Tibial nerve (tissue), 4 donors: ENCODE measurements around the gene LRRC42. TPM values are rescaled to one million over a fixed set of nuclear protein-coding genes. Genes with fewer than 3 reads are reported as not detected.

ENCODE experiments used
- DNase-seq, 2 donors: peaks; one replicate each; pipeline ENCODE4 v3.0.0-alpha.2; 2019; ENCODE audit warnings: low spot score in 2 of 2
- H3K27ac ChIP-seq, 4 donors: fragments of 200-600 bp; sonication (generic) in 3 of 4; one replicate each; pipeline ENCODE4 v1.5.1; 2017 to 2019; ENCODE audit warnings: mild to moderate bottlenecking in 1 of 4
- H3K27me3 ChIP-seq, 2 donors: fragments of 200-600 bp; sonication (generic) in 1 of 2; one replicate each; pipeline versions ENCODE4 v1.5.1 to v1.6.0; 2017 to 2019
- H3K36me3 ChIP-seq, 3 donors: fragments of 200-600 bp; sonication (generic); one replicate each; pipeline ENCODE4 v1.5.1; 2018 to 2019
- H3K4me1 ChIP-seq, 4 donors: fragments of 200-600 bp; sonication (generic) in 3 of 4; one replicate each; pipeline ENCODE4 v1.5.1; 2017 to 2019
- H3K4me3 ChIP-seq, 4 donors: fragments of 200-600 bp; sonication (generic) in 3 of 4; one replicate each; pipeline ENCODE4 v1.5.1; 2017 to 2019; ENCODE audit warnings: mild to moderate bottlenecking in 1 of 4, moderate library complexity in 1 of 4
- H3K9me3 ChIP-seq, 4 donors: fragments of 200-600 bp; sonication (generic) in 3 of 4; one replicate each; pipeline ENCODE4 v1.5.1; 2017 to 2019
- EP300 ChIP-seq, 2 donors: sonication (generic); formaldehyde crosslinking; IDR thresholded peaks; one replicate each; pipeline ENCODE4 v1.6.1; 2017; ENCODE audit warnings: antibody characterized with exemption in 2 of 2, mild to moderate bottlenecking in 1 of 2
- POLR2A ChIP-seq, 2 donors: fragments of 450-650 bp; IDR thresholded peaks; one replicate each; pipeline ENCODE4 v1.6.1; 2017; ENCODE audit warnings: antibody characterized with exemption in 2 of 2, mild to moderate bottlenecking in 2 of 2, moderate library complexity in 2 of 2
- WGBS, 2 donors: methylation state at CpG; one replicate each; pipeline ENCODE4 v1.1.5; 2018; 5-methylcytosine and 5-hydroxymethylcytosine counted together
- total RNA-seq, 4 donors: library from RNA; depleted of rRNA; stranded (reverse); fragments of >200 nt; gene quantifications; one replicate each; pipeline ENCODE4 v1.1.0, GENCODE V29; 2016
- TF ChIP-seq, protein P1 (sequence below), 5 experiments: fragments of 200-600 bp in 3 of 5; fragments of 450-650 bp in 2 of 5; sonication (generic) in 3 of 5; IDR thresholded peaks; one replicate each; pipeline ENCODE4 v1.5.1; 2016 to 2019; ENCODE audit warnings: antibody characterized with exemption in 5 of 5, mild to moderate bottlenecking in 3 of 5, moderate library complexity in 2 of 5

Gene LRRC42
- total RNA-seq, 4 donors from 2014 or later = 26.1 to 29.5 (median 26.8) TPM

DNA sequence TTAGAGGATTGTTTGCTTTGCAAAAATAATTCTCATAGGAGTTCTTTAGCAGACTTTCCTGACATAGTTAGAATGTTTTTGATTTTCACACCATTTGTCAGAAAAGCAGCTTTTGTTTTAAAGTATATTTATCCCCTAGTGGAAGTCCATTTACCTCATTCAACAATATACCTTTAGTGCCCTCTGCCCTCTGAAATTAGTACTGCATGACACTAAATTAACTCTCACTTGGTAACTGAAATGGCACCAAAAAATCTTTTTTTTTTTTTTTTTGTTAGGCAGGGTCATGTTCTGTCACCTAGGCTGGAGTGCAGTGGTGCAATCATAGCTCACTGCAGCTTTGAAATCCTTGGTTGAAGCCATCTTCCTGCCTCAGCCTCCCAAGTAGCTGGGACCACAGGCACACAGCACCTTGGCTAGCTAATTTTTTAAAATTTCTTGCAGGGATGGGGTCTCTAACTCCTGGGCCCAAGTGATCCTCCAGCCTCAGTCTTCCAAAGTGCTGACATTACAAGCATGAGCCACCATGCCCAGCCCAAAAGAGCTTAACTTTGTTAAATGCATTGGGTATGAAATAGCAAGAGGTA is 13.6 kb downstream of the LRRC42 start:
- H3K4me1 ChIP-seq = peaks cover 0 to 25% (median 3%) of the 10 kb centered on the region in 4 donors
- H3K27me3 ChIP-seq = no peaks in the 10 kb centered on the region
- TF ChIP-seq POLR2A (IDR thresholded peaks at IDR 0.05) (no peak), EP300 (IDR thresholded peaks at IDR 0.05) (no peak)
- TF ChIP-seq, protein P1, sequence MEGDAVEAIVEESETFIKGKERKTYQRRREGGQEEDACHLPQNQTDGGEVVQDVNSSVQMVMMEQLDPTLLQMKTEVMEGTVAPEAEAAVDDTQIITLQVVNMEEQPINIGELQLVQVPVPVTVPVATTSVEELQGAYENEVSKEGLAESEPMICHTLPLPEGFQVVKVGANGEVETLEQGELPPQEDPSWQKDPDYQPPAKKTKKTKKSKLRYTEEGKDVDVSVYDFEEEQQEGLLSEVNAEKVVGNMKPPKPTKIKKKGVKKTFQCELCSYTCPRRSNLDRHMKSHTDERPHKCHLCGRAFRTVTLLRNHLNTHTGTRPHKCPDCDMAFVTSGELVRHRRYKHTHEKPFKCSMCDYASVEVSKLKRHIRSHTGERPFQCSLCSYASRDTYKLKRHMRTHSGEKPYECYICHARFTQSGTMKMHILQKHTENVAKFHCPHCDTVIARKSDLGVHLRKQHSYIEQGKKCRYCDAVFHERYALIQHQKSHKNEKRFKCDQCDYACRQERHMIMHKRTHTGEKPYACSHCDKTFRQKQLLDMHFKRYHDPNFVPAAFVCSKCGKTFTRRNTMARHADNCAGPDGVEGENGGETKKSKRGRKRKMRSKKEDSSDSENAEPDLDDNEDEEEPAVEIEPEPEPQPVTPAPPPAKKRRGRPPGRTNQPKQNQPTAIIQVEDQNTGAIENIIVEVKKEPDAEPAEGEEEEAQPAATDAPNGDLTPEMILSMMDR (IDR thresholded peaks at IDR 0.05) = peak in 4 of 5 experiments; percentile 25 to 50 (median 30)
- no peak overlapping the region for H3K27ac ChIP-seq
- peaks cover 3 to 75% (median 16%) of the 10 kb centered on the region in 3 donors for H3K36me3 ChIP-seq
- peak in 1 of 2 donors; percentile 44 for DNase-seq
- H3K4me3 ChIP-seq = no peak overlapping the region
- no peaks in the 10 kb centered on the region for H3K9me3 ChIP-seq

DNA sequence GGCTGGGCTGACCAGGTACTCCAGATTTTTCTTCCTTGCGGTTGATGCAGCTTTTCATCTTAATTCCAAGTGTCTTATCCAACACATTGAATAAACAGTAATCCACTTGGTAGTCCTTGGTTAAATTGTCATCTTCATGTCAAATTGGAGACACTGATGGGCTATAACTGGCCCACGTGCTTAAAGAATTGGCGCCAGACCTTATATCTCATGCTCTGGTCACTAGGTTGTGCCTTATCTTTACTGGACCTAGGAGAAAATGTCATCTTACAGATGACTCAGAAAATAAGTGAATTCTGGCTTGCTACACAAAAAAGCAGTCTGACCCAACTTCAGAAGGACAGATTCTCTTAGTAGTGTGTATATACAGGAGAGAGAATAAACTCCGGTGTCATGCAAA is 16.2 kb downstream of the LRRC42 start:
- H3K36me3 ChIP-seq = peaks cover 3 to 82% (median 16%) of the 10 kb centered on the region in 3 donors
- H3K27me3 ChIP-seq = no peaks in the 10 kb centered on the region
- peaks cover 0 to 8% (median 0%) of the 10 kb centered on the region in 4 donors for H3K4me1 ChIP-seq
- no peak overlapping the region for H3K4me3 ChIP-seq
- H3K9me3 ChIP-seq = no peaks in the 10 kb centered on the region
- TF ChIP-seq EP300 (IDR thresholded peaks at IDR 0.05) = no peak
- TF ChIP-seq, protein P1 (IDR thresholded peaks at IDR 0.05) = no peak
- TF ChIP-seq POLR2A (IDR thresholded peaks at IDR 0.05) = no peak
- 90 to 95% methylated on average over 4 of the region's 4 CpGs for WGBS, 2 donors
- DNase-seq = no peak
- no peak overlapping the region for H3K27ac ChIP-seq

DNA sequence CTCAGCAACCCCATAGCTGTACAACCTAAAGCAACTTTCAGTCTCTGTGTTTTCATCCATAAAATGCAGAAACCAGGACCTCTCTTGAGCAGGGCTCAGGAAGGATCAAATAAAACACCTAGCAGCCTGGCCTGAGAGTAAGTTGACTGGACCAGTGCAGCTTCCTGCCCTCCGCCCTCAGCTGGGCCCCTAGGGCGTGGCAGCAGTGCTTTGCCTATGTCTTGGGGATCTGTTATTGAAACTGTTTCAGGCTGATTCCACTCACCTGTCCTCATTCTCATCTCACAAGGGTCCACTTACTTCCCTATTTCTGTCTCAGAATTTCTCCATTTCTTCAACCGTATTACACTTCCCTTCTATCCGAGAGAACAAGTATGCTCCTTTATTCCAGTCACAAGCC is 17.3 kb downstream of the LRRC42 start:
- 83 to 85% methylated on average over 4 of the region's 4 CpGs for WGBS, 2 donors
- no peaks in the 10 kb centered on the region for H3K27me3 ChIP-seq
- no peak overlapping the region for H3K4me3 ChIP-seq
- no peak for DNase-seq
- H3K9me3 ChIP-seq = no peaks in the 10 kb centered on the region
- H3K27ac ChIP-seq = no peak overlapping the region
- peaks cover 3 to 86% (median 16%) of the 10 kb centered on the region in 3 donors for H3K36me3 ChIP-seq
- no peak for TF ChIP-seq EP300 (IDR thresholded peaks at IDR 0.05)
- no peak for TF ChIP-seq POLR2A (IDR thresholded peaks at IDR 0.05)
- TF ChIP-seq, protein P1 (IDR thresholded peaks at IDR 0.05) = no peak
- H3K4me1 ChIP-seq = no peaks in the 10 kb centered on the region

DNA sequence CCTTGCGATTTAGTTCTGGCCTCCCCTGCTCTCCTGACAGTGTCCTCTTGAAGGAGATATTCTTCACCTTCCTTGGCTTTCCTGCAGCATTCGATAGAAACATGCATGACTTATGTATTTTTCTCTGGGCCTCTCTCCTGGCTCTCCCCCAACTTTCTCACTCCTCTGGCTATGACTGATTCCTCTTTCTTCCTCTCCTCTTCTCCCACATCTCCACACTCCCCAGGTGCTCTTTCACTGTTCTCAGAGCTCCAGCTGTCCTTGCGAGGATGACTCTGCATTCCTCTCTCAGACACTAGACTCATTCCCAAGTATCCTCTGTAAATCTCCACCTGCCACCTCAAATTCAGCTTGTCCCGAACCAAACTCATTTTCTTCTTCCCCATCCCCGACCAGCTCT is 18.0 kb downstream of the LRRC42 start:
- Histone ChIP-seq H3K27ac (no peak overlapping the region), H3K27me3 (no peaks in the 10 kb centered on the region), H3K36me3 (peaks cover 3 to 88% (median 16%) of the 10 kb centered on the region in 3 donors), H3K4me3 (no peak overlapping the region), H3K4me1 (no peaks in the 10 kb centered on the region), H3K9me3 (no peaks in the 10 kb centered on the region)
- TF ChIP-seq POLR2A (IDR thresholded peaks at IDR 0.05) (no peak), EP300 (IDR thresholded peaks at IDR 0.05) (no peak)
- TF ChIP-seq, protein P1 (IDR thresholded peaks at IDR 0.05) = no peak
- no peak for DNase-seq
- 71 to 75% methylated on average over 5 of the region's 5 CpGs for WGBS, 2 donors

DNA sequence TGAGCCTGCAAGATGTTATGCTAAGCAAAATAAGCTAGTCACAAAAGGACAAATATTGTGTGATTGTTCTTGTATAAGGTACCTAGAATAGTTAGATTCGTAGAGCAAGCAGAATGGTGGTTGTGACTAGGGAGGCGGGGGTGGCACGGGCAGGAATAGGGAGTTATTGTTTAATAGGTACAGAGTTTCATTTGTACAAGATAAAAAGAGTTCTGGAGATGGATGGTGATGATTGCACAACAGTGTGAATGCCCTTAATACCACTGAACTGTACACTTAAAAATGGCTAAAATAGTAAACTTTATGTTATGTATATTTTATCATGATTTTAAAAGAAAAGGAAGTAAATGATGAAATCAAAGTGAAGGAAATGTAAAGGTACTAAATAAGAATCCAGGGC is 20.6 kb downstream of the LRRC42 start:
- TF ChIP-seq EP300 (IDR thresholded peaks at IDR 0.05) (no peak), POLR2A (IDR thresholded peaks at IDR 0.05) (no peak)
- TF ChIP-seq, protein P1 (IDR thresholded peaks at IDR 0.05) = no peak
- Histone ChIP-seq H3K27ac (peak overlapping the region in 1 of 4 donors; percentile 15), H3K4me1 (no peaks in the 10 kb centered on the region), H3K36me3 (peaks cover 0 to 94% (median 16%) of the 10 kb centered on the region in 3 donors), H3K9me3 (no peaks in the 10 kb centered on the region), H3K4me3 (no peak overlapping the region), H3K27me3 (no peaks in the 10 kb centered on the region)
- 66 to 75% methylated on average over 3 of the region's 3 CpGs for WGBS, 2 donors
- no peak for DNase-seq
